SHP77 treated with DMSO at 0.1 percent for 48 hours (cell line): ENCODE data around the gene MARCHF10.
"Not testable (repeated sequence)": the region's sequence is repeated elsewhere in the genome, so short reads cannot be mapped to it uniquely, and the experiment has no call there.

Experiments
- DNase-seq: peaks from one replicate; lab custom pipeline; 2025; lab: John Stamatoyannopoulos, UW

The MARCHF10 gene

GRCh38 chr17:62790564-62790986, 17.5 kb downstream of the MARCHF10 start:
- DNase-seq, result peak; percentile 55

GRCh38 chr17:62787366-62787765, 20.7 kb downstream of the MARCHF10 start:
- no peak for DNase-seq

- no peak for DNase-seq
Measured at GRCh38 chr17:62786646-62787045, 21.5 kb downstream of the MARCHF10 start.

- DNase-seq, result not testable (repeated sequence)
Measured at GRCh38 chr17:62785983-62786382, 22.1 kb downstream of the MARCHF10 start.

- no peak for DNase-seq
Measured at GRCh38 chr17:62782730-62783270, 25.3 kb downstream of the MARCHF10 start.

- DNase-seq, result no peak
Measured at GRCh38 chr17:62781831-62782251, 26.3 kb downstream of the MARCHF10 start.

- DNase-seq, result no peak
Measured at GRCh38 chr17:62781356-62781755, 26.8 kb downstream of the MARCHF10 start.

GRCh38 chr17:62780951-62781350, 27.2 kb downstream of the MARCHF10 start:
- no peak for DNase-seq

- peak; percentile 45 for DNase-seq
Measured at GRCh38 chr17:62780269-62780668, 27.8 kb downstream of the MARCHF10 start.

- peak; percentile 92 for DNase-seq
Measured at GRCh38 chr17:62778990-62779681, 29.0 kb downstream of the MARCHF10 start.

GRCh38 chr17:62775876-62776275, 32.2 kb downstream of the MARCHF10 start:
- no peak for DNase-seq

- no peak for DNase-seq
Measured at GRCh38 chr17:62774338-62774737, 33.8 kb downstream of the MARCHF10 start.

- DNase-seq, result no peak
Measured at GRCh38 chr17:62767997-62768396, 40.1 kb downstream of the MARCHF10 start.

GRCh38 chr17:62765351-62765750, 42.8 kb downstream of the MARCHF10 start:
- no peak for DNase-seq

GRCh38 chr17:62763891-62764600, 44.1 kb downstream of the MARCHF10 start:
- DNase-seq, result no peak

GRCh38 chr17:62761884-62762283, 46.2 kb downstream of the MARCHF10 start:
- DNase-seq, result no peak

GRCh38 chr17:62760945-62761267, 47.2 kb downstream of the MARCHF10 start:
- DNase-seq, result no peak

GRCh38 chr17:62760059-62760944, 47.8 kb downstream of the MARCHF10 start:
- no peak for DNase-seq

- DNase-seq, result no peak
Measured at GRCh38 chr17:62757500-62757951, 50.6 kb downstream of the MARCHF10 start.

- no peak for DNase-seq
Measured at GRCh38 chr17:62756198-62756597, 51.9 kb downstream of the MARCHF10 start.

- DNase-seq, result no peak
Measured at GRCh38 chr17:62755141-62755851, 52.8 kb downstream of the MARCHF10 start.

GRCh38 chr17:62754631-62755030, 53.5 kb downstream of the MARCHF10 start:
- DNase-seq, result no peak
